Ishikawa (cell line): Measurements from ENCODE around the gene SH3GL1.
A peak's percentile ranks its signal among the peaks of the same experiment; 100 is the strongest.

ENCODE experiments used
- CEBPB ChIP-seq: IDR thresholded peaks from 2 replicates; pipeline ENCODE4 v1.6.1; 2012
- CREB1 ChIP-seq: IDR thresholded peaks from 2 replicates; pipeline ENCODE4 v1.6.1; 2012; ENCODE audit warnings: low read depth
- EGR1 ChIP-seq: IDR thresholded peaks from 2 replicates; pipeline ENCODE4 v1.6.1; 2012
- EP300 ChIP-seq: IDR thresholded peaks from 2 replicates; pipeline ENCODE4 v1.6.1; 2012; ENCODE audit warnings: borderline replicate concordance
- FOXM1 ChIP-seq: IDR thresholded peaks from 2 replicates; pipeline ENCODE4 v1.6.1; 2012; ENCODE audit warnings: low read depth, borderline replicate concordance
- NFIC ChIP-seq: IDR thresholded peaks from 2 replicates; pipeline ENCODE4 v1.6.1; 2012
- RAD21 ChIP-seq: IDR thresholded peaks from 2 replicates; pipeline ENCODE4 v1.6.1; 2012; ENCODE audit warnings: low read depth
- TAF1 ChIP-seq: IDR thresholded peaks from 2 replicates; pipeline ENCODE4 v1.6.1; 2012; ENCODE audit warnings: low read depth, mild to moderate bottlenecking
- TCF12 ChIP-seq: IDR thresholded peaks from 2 replicates; pipeline ENCODE4 v1.6.1; 2012; ENCODE audit warnings: low read depth
- TEAD4 ChIP-seq: IDR thresholded peaks from 2 replicates; pipeline ENCODE4 v1.6.1; 2012
- YY1 ChIP-seq: IDR thresholded peaks from 2 replicates; pipeline ENCODE4 v1.6.1; 2012; ENCODE audit warnings: low read depth
- ZBTB7A ChIP-seq: IDR thresholded peaks from 2 replicates; pipeline ENCODE4 v1.6.1; 2012; ENCODE audit warnings: low read depth
- TF ChIP-seq, protein P1 (sequence below): IDR thresholded peaks from 2 replicates; pipeline ENCODE4 v1.6.1; 2012; ENCODE audit warnings: low read depth, mild to moderate bottlenecking
- TF ChIP-seq, protein P2 (sequence below): IDR thresholded peaks from 2 replicates; pipeline ENCODE4 v1.6.1; 2012
- TF ChIP-seq, protein P3 (sequence below): IDR thresholded peaks from 2 replicates; pipeline ENCODE4 v1.6.1; 2012

SH3GL1 gene

DNA sequence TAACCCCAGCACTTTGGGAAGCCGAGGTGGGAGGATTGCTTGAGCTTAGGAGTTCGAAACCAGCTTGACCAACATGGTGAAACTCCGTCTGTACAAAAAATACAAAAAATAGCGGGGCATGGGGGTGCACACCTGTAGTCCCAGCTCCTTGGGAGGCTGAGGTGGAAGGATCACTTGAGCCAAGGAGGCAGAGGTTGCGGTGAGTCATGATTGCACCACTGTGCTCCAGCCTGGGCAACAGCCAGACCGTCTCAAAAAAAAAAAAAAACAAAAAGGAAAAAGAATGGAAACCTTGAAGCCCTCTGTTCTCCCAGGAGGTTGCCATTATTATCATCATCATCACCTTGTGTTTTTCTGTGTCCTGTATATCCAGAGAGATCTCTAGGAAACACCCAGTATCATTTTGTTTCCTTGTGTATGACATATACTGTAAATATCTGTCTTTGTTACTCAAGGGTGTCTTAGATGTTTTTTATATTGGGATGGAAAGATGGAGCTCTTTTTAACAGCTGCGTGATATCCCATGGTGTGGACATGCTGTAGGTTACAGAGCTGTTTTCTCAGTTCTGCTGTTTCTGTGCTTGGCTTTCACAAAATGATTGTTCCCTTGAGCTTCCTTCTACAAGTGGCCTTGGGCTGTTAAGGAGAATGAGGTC lies 13.9 kb upstream of the SH3GL1 start:
- TF ChIP-seq CEBPB (peak; percentile 25; the same call in 1 of the 2 replicates), EP300 (no peak)

DNA sequence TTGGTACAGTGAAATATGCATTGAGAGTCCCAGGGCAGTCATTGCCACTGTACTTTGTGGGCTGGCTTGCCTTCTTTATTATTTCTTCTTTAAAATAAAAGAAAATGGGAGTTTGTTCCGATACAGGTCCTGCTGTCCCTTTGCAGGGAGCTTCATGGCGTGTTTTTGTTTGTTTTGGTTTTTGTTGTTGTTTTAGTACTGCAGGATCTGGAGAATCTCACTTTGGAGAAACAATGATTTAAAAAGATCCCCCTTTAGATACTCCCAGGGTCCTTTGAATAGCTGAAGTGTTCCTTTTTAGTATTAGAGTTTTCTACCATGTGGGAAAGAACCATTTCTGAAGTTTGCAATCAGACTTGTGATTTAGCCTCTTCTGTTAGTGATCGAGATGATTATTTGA lies 13.2 kb upstream of the SH3GL1 start:
- TF ChIP-seq TEAD4 (no peak), EP300 (no peak), ZBTB7A (no peak), TAF1 (no peak), YY1 (no peak), EGR1 (no peak), NFIC (no peak), FOXM1 (no peak), CEBPB (no peak), TCF12 (no peak), RAD21 (no peak), CREB1 (no peak)
- TF ChIP-seq, protein P1, sequence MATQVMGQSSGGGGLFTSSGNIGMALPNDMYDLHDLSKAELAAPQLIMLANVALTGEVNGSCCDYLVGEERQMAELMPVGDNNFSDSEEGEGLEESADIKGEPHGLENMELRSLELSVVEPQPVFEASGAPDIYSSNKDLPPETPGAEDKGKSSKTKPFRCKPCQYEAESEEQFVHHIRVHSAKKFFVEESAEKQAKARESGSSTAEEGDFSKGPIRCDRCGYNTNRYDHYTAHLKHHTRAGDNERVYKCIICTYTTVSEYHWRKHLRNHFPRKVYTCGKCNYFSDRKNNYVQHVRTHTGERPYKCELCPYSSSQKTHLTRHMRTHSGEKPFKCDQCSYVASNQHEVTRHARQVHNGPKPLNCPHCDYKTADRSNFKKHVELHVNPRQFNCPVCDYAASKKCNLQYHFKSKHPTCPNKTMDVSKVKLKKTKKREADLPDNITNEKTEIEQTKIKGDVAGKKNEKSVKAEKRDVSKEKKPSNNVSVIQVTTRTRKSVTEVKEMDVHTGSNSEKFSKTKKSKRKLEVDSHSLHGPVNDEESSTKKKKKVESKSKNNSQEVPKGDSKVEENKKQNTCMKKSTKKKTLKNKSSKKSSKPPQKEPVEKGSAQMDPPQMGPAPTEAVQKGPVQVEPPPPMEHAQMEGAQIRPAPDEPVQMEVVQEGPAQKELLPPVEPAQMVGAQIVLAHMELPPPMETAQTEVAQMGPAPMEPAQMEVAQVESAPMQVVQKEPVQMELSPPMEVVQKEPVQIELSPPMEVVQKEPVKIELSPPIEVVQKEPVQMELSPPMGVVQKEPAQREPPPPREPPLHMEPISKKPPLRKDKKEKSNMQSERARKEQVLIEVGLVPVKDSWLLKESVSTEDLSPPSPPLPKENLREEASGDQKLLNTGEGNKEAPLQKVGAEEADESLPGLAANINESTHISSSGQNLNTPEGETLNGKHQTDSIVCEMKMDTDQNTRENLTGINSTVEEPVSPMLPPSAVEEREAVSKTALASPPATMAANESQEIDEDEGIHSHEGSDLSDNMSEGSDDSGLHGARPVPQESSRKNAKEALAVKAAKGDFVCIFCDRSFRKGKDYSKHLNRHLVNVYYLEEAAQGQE, result no peak
- TF ChIP-seq, protein P2, sequence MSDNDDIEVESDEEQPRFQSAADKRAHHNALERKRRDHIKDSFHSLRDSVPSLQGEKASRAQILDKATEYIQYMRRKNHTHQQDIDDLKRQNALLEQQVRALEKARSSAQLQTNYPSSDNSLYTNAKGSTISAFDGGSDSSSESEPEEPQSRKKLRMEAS, result no peak
- TF ChIP-seq, protein P3, sequence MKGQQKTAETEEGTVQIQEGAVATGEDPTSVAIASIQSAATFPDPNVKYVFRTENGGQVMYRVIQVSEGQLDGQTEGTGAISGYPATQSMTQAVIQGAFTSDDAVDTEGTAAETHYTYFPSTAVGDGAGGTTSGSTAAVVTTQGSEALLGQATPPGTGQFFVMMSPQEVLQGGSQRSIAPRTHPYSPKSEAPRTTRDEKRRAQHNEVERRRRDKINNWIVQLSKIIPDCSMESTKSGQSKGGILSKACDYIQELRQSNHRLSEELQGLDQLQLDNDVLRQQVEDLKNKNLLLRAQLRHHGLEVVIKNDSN, result no peak

DNA sequence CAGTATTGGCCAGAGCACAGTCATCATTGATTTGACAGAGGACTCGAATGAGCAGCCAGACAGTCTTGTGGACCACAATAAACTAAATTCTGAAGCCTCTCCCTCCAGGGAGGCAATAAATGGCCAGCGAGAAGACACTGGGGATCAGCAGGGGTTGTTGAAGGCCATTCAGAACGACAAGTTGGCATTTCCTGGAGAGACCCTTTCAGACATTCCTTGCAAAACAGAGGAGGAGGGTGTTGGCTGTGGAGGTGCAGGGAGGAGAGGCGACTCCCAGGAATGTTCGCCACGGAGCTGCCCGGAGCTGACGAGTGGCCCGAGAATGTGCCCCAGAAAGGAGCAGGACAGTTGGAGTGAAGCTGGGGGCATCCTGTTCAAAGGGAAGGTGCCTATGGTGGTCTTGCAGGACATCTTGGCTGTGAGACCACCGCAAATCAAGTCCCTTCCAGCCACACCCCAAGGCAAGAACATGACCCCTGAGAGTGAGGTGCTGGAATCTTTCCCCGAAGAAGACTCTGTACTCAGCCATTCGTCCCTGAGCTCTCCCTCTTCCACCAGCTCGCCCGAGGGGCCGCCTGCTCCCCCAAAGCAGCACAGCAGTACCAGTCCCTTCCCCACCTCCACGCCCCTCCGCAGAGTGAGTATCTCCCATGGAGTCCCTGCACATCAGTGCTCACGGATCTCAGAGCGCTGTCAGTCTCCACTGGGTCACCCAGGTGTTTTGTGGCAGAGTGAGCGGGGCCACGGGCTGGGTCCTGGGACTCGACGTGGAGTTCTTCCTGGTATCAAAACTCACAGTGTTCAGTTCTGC lies 9.0 kb upstream of the SH3GL1 start:
- TF ChIP-seq YY1, result no peak

DNA sequence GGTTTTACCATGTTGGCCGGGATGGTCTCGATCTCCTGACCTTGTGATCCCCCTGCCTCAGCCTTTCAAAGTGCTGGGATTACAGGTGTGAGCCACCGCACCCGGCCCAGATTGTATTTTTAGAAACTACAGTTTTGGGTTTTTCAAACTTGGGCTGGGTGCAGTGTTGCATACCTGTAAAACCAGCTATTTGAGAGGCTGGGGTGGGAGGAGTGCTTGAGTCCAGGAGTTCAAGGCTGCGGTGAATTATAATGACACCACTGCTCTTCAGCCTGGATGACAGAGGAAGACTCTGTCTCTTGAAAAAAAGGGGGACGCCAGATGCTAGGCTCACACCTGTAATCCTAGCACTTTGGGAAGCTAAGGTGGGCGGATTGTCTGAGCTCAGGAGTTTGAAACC lies 6.3 kb upstream of the SH3GL1 start:
- TF ChIP-seq ZBTB7A (no peak), FOXM1 (no peak), TCF12 (no peak), RAD21 (no peak), CEBPB (no peak), TEAD4 (no peak), TAF1 (no peak), NFIC (no peak), CREB1 (no peak), EGR1 (no peak), EP300 (no peak)
- TF ChIP-seq, protein P2, result no peak
- TF ChIP-seq, protein P1, result no peak
- TF ChIP-seq, protein P3, result no peak

DNA sequence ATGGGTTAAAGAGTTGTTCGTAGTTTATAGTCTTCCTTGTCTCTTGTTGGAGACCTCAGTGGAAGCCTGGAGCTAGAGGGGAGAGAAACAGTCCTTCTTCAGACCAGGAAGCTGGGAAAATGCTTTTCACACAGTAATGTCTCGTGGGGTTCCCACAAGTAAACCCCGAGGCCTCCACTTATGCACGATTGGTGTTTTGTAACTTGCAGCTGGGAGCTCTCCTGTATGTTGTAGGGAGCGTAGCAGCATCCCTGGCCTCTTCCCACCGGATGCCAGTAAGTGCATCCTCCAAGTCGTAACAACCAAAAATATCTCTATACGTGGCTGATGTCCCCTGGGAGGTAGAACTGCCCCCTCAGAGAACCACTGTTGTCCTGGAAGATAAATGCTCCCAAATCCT lies 5.6 kb upstream of the SH3GL1 start:
- TF ChIP-seq EP300 (no peak), TEAD4 (no peak), NFIC (no peak)
- TF ChIP-seq, protein P2, result no peak
- TF ChIP-seq, protein P3, result no peak
